ENCODE results near the gene KIDINS220. TPM values are rescaled to one million over a fixed set of nuclear protein-coding genes. Genes with fewer than 3 reads are reported as not detected.
A peak's percentile ranks its signal among the peaks of the same experiment; 100 is the strongest.

The KIDINS220 gene
- total RNA-seq, 1 donor from 2014 or later, result 109 TPM

DNA sequence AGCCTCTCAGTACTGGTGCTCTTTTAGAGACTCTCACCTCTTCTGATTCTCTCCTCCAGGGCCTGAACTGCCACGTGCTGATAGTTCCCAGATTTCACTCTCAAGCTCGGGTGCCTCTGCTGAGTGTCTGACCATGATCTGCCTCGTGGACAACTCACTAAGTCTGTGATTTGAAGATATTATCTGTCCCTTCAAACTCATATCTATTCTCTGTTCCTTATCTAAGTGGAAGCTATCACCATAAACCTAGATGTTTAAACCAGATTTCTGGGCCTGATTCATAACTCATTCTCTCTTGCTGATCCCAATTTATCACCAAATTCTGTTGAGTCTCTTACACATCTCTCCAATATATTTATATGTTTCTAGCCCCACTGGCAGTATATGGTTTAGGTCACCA lies 29.9 kb upstream of the KIDINS220 start:
- TF ChIP-seq, protein P1, sequence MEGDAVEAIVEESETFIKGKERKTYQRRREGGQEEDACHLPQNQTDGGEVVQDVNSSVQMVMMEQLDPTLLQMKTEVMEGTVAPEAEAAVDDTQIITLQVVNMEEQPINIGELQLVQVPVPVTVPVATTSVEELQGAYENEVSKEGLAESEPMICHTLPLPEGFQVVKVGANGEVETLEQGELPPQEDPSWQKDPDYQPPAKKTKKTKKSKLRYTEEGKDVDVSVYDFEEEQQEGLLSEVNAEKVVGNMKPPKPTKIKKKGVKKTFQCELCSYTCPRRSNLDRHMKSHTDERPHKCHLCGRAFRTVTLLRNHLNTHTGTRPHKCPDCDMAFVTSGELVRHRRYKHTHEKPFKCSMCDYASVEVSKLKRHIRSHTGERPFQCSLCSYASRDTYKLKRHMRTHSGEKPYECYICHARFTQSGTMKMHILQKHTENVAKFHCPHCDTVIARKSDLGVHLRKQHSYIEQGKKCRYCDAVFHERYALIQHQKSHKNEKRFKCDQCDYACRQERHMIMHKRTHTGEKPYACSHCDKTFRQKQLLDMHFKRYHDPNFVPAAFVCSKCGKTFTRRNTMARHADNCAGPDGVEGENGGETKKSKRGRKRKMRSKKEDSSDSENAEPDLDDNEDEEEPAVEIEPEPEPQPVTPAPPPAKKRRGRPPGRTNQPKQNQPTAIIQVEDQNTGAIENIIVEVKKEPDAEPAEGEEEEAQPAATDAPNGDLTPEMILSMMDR (IDR thresholded peaks at IDR 0.05; ENCODE audit: unreplicated experiment), result no peak
- no peak for DNase-seq (ENCODE audit: low spot score in 2 of 2, unreplicated experiment in 2 of 2)
- H3K27ac Mint-ChIP-seq, result no peak overlapping the region
- H3K36me3 Mint-ChIP-seq, result peaks cover 16% of the 10 kb centered on the region
- no peaks in the 10 kb centered on the region for H3K9me3 Mint-ChIP-seq
- H3K4me1 Mint-ChIP-seq, result no peaks in the 10 kb centered on the region
- no peaks in the 10 kb centered on the region for H3K27me3 Mint-ChIP-seq (ENCODE audit: low read depth)
- H3K4me3 Mint-ChIP-seq, result no peak overlapping the region

DNA sequence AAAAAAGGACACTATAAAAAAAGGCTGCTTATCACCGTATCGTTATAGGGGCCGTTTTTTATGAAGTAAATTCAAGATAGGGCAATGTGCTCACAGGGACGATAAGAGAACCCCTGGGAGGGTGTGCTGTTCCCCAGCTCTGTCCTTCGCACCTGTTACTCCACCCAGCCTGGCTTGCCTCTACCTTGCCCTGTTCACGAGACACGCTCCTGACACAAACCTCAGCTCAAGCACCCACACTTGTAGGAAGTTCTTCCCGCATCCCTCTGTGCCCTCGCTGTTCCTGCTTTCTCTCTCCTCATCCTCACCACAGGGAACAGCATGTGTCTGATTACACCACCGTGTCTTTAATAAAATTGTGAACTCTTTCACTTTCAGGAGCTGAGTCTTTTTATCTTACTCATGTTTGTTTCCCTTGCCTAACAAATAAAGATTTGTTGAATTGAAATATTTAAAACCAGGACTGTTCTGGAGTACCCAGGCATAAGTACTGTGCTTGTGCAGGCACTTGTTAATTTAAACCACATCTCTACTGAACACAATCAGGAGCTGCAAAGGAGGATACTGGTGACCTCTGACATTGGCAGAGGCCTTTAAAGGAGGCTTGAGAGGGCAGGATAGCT lies 26.0 kb upstream of the KIDINS220 start:
- no peak overlapping the region for H3K4me3 Mint-ChIP-seq
- H3K27ac Mint-ChIP-seq, result no peak overlapping the region
- no peaks in the 10 kb centered on the region for H3K27me3 Mint-ChIP-seq (ENCODE audit: low read depth)
- H3K36me3 Mint-ChIP-seq, result peaks cover 28% of the 10 kb centered on the region
- H3K9me3 Mint-ChIP-seq, result no peaks in the 10 kb centered on the region
- DNase-seq (ENCODE audit: low spot score in 2 of 2, unreplicated experiment in 2 of 2), result no peak
- TF ChIP-seq, protein P1 (IDR thresholded peaks at IDR 0.05; ENCODE audit: unreplicated experiment), result no peak
- H3K4me1 Mint-ChIP-seq, result peaks cover 7% of the 10 kb centered on the region

DNA sequence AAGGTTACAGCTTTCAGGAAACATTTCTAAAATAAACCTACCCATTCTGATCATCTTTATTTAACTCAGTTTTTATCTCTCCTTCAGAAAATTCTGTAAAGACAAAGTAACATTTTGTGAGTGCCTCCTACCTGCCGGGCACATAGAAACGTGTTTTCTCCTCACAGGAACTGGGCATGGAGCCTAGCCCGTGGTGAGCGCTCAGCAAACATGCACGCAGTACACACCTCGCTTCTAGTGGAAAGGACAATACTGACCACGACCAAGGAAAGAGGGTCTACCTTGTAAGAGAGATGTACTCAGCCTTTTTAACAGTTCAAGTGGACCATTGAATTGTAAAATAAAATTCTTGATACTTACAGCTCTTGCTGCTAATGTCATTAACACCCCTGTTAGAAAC lies 24.8 kb upstream of the KIDINS220 start:
- TF ChIP-seq, protein P1 (IDR thresholded peaks at IDR 0.05; ENCODE audit: unreplicated experiment), result no peak
- Mint-ChIP-seq H3K36me3 (peaks cover 23% of the 10 kb centered on the region), H3K27me3 (ENCODE audit: low read depth) (no peaks in the 10 kb centered on the region), H3K27ac (no peak overlapping the region), H3K4me1 (peaks cover 18% of the 10 kb centered on the region), H3K4me3 (no peak overlapping the region), H3K9me3 (no peaks in the 10 kb centered on the region)
- DNase-seq (ENCODE audit: low spot score in 2 of 2, unreplicated experiment in 2 of 2), result no peak

DNA sequence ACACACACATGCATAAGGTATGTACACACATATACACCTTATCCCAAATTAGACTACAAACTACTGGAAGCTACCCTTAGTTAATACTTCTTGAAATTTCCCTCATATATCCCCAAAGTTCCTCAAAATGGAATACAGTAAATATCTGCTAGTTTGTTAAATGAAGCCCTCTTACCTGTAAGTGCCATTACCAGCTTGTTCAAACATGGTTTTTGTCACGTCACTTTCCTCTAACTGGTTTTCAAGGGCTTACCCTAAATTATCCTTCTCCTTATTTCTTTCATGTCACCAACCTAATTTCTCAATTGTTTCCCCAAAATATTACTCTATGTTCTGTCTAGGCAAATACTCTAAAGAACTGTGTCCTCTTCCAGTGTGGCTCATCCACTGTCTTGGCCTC lies 24.4 kb upstream of the KIDINS220 start:
- no peak for DNase-seq (ENCODE audit: low spot score in 2 of 2, unreplicated experiment in 2 of 2)
- TF ChIP-seq, protein P1 (IDR thresholded peaks at IDR 0.05; ENCODE audit: unreplicated experiment), result no peak
- Mint-ChIP-seq H3K9me3 (no peaks in the 10 kb centered on the region), H3K4me3 (no peak overlapping the region), H3K4me1 (peaks cover 22% of the 10 kb centered on the region), H3K27me3 (ENCODE audit: low read depth) (no peaks in the 10 kb centered on the region), H3K27ac (no peak overlapping the region), H3K36me3 (peaks cover 23% of the 10 kb centered on the region)

DNA sequence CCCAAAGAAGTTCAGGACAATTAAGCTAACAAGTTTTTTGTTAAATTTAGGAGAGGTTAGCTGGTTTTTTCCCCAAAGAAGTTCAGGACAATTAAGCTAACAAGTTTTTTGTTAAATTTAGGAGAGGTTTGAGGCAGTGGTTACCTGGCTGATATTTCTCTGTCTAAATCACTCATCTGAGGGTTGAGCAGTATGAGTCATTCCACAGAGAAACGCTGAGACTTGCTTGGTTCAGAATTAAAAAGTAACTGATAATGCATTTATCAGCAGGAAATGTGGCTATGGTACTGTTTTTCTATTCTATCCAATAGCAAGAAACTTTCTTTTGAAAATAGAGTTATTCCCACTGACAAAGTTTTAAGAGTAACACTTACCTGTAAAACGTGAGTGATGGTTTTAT lies 22.8 kb upstream of the KIDINS220 start:
- no peaks in the 10 kb centered on the region for H3K9me3 Mint-ChIP-seq
- peaks cover 22% of the 10 kb centered on the region for H3K36me3 Mint-ChIP-seq
- TF ChIP-seq, protein P1 (IDR thresholded peaks at IDR 0.05; ENCODE audit: unreplicated experiment), result no peak
- peaks cover 29% of the 10 kb centered on the region for H3K4me1 Mint-ChIP-seq
- H3K27ac Mint-ChIP-seq, result no peak overlapping the region
- no peak overlapping the region for H3K4me3 Mint-ChIP-seq
- DNase-seq (ENCODE audit: low spot score in 2 of 2, unreplicated experiment in 2 of 2), result no peak
- H3K27me3 Mint-ChIP-seq (ENCODE audit: low read depth), result no peaks in the 10 kb centered on the region

DNA sequence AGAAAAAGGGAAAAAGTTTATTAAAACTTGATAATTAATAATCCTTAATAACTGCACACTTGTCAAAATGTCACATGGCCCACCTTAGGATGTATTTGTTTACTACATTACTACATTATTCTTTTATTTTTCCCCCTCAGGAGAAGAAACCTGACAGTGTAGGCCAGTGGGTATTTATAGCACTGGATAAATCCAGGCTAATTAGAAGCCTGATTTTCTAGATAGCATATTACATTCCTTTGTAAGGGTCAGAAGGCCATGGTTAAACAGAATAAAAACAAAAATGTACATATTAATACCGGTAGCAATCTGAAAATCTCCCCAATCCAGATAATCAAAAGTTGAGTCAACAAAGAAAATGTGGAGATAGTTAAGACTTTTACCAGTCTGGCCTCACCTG lies 21.5 kb upstream of the KIDINS220 start:
- peak overlapping the region; percentile 87 for H3K27ac Mint-ChIP-seq
- peaks cover 31% of the 10 kb centered on the region for H3K4me1 Mint-ChIP-seq
- H3K36me3 Mint-ChIP-seq, result peaks cover 15% of the 10 kb centered on the region
- no peak for DNase-seq (ENCODE audit: low spot score in 2 of 2, unreplicated experiment in 2 of 2)
- H3K9me3 Mint-ChIP-seq, result no peaks in the 10 kb centered on the region
- TF ChIP-seq, protein P1 (IDR thresholded peaks at IDR 0.05; ENCODE audit: unreplicated experiment), result no peak
- no peaks in the 10 kb centered on the region for H3K27me3 Mint-ChIP-seq (ENCODE audit: low read depth)
- no peak overlapping the region for H3K4me3 Mint-ChIP-seq
